Liver (tissue), 3 donors: ENCODE measurements around the gene SH3D21.

ENCODE experiments used
- FOXA1 ChIP-seq: IDR thresholded peaks from 2 replicates; pipeline ENCODE4 v1.6.1; 2016; ENCODE audit warnings: antibody characterized with exemption
- RXRA ChIP-seq, 2 donors: IDR thresholded peaks; 2 replicates each; pipeline ENCODE4 v1.6.1; 2017 to 2018; ENCODE audit warnings: antibody characterized with exemption in 2 of 2, mild to moderate bottlenecking in 1 of 2
- SP1 ChIP-seq: IDR thresholded peaks from 2 replicates; pipeline ENCODE4 v1.6.1; 2018; ENCODE audit warnings: antibody characterized with exemption, mild to moderate bottlenecking
- TF ChIP-seq, protein P1 (sequence below): fragments of 150-350 bp; IDR thresholded peaks from 2 replicates; pipeline ENCODE4 v1.5.1; 2017; ENCODE audit warnings: improper control_type of control experiment, low read depth, low read length; ENCODE audit not compliant: missing input control
- TF ChIP-seq, protein P2 (sequence below): IDR thresholded peaks from 2 replicates; pipeline ENCODE4 v1.6.1; 2016; ENCODE audit warnings: antibody characterized with exemption
- donor health status: healthy.
- donor health status: healthy.

DNA sequence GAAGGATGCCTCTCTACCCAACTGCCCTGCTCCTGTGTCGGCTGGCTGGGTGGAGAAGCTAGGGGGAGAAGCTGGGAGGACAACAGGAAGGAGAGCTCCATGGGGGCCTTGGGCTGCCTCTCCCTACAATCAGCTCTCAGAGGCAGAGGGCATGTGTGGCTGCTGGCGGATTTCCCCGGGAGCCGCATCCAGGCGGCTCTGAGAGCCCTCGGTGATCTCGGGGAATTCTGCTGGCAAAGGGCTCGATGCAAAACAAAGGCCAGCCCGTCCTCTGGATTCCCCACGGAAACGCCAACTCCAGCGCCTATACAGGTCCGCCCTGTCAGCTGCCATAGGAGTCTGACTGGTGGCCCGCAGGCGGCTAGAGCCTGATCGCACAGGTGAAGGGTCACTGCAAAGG, 43.7 kb downstream of the SH3D21 start:
- TF ChIP-seq, protein P1, sequence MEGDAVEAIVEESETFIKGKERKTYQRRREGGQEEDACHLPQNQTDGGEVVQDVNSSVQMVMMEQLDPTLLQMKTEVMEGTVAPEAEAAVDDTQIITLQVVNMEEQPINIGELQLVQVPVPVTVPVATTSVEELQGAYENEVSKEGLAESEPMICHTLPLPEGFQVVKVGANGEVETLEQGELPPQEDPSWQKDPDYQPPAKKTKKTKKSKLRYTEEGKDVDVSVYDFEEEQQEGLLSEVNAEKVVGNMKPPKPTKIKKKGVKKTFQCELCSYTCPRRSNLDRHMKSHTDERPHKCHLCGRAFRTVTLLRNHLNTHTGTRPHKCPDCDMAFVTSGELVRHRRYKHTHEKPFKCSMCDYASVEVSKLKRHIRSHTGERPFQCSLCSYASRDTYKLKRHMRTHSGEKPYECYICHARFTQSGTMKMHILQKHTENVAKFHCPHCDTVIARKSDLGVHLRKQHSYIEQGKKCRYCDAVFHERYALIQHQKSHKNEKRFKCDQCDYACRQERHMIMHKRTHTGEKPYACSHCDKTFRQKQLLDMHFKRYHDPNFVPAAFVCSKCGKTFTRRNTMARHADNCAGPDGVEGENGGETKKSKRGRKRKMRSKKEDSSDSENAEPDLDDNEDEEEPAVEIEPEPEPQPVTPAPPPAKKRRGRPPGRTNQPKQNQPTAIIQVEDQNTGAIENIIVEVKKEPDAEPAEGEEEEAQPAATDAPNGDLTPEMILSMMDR = no peak
- TF ChIP-seq, protein P2, sequence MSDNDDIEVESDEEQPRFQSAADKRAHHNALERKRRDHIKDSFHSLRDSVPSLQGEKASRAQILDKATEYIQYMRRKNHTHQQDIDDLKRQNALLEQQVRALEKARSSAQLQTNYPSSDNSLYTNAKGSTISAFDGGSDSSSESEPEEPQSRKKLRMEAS = no peak
- no peak for TF ChIP-seq SP1
- TF ChIP-seq RXRA (IDR thresholded peaks at IDR 0.05) = no peak
- no peak for TF ChIP-seq FOXA1
